Stimulated activated CD8-positive, alpha-beta memory T cell treated with anti-CD3 and anti-CD28 coated beads, Interleukin-4, amount 100 ng/mL, for 4 hours (primary cell): ENCODE data around the gene CCL16.

Experiments
- DNase-seq, 2 donors: peaks; one replicate each; pipeline ENCODE4 v3.0.0-alpha.2; 2020; ENCODE audit warnings: low read depth in 2 of 2, low spot score in 1 of 2

The CCL16 gene

DNA sequence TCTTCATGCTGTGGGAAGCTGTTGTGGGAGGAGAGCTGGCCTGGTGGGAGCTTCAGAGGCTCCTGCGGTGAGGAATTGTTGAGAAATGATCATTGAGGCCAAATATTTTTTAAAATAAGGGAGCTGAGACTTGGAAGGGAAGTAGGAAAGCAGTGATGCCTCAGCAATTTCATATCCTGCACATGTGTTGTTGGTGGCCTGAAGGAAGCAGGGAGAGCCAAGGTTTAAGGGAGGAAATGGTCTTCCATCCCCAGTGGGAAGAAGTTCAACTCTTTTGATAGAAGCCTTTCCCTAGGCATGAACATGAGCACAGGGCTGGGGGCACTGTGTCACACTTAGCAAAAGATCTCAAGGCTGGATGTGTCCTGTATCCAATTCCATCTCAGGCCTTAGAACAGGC lies 5.3 kb upstream of the CCL16 start, which contains the start of gene CCL14:
TSS of gene CCL14 (minus strand) at position 87 of the 400 bp plus-strand sequence. CDS start at position 7, 80 bp downstream.
- no peak for DNase-seq

DNA sequence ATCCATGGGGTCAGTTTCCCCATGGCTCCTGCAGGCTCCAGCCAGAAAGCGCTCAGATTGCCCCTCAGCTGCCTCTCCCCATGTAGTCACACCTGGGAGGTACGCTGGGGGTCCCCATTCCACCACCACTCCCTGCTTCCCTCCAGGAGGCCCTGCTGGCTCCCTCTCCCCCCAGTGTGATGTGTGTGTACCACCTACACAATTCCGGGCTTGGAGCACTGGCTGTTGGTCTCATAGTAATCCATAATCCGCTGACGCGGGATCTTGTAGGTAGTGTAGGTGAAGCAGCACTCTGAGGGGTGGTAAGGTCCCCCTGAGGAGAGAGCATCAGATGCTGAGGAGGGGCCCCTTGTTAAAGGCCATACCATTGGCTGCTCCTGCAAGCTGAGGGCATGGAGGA lies 2.8 kb upstream of the CCL16 start:
- DNase-seq: no peak

- DNase-seq: no peak
Observed at GRCh38 chr17:35982409-35983191, 1.3 kb upstream of the CCL16 start.

- DNase-seq: no peak
Observed at GRCh38 chr17:35981908-35982330, 622 bp upstream of the CCL16 start.

DNA sequence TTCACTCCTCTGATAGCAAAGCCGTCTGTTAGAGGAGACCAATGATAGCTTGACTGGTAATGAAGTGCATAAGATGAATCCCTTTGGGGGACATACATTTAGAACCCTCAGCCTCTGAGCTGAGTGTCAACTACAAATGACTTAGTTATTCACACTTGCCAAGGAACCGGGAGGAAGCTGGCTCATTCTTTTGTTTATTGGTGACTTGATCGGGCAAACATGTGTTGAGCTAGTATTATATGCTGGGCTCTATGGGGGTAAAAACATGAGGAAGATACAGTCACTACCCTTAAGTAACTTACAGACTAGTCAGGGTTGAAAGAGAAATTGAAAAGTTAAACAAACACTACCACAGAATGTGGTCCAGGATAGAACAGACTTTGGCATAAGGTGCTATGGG lies 3.0 kb downstream of the CCL16 start:
- no peak for DNase-seq

- DNase-seq: no peak
Observed at GRCh38 chr17:35977509-35977908, 3.8 kb downstream of the CCL16 start.

DNA sequence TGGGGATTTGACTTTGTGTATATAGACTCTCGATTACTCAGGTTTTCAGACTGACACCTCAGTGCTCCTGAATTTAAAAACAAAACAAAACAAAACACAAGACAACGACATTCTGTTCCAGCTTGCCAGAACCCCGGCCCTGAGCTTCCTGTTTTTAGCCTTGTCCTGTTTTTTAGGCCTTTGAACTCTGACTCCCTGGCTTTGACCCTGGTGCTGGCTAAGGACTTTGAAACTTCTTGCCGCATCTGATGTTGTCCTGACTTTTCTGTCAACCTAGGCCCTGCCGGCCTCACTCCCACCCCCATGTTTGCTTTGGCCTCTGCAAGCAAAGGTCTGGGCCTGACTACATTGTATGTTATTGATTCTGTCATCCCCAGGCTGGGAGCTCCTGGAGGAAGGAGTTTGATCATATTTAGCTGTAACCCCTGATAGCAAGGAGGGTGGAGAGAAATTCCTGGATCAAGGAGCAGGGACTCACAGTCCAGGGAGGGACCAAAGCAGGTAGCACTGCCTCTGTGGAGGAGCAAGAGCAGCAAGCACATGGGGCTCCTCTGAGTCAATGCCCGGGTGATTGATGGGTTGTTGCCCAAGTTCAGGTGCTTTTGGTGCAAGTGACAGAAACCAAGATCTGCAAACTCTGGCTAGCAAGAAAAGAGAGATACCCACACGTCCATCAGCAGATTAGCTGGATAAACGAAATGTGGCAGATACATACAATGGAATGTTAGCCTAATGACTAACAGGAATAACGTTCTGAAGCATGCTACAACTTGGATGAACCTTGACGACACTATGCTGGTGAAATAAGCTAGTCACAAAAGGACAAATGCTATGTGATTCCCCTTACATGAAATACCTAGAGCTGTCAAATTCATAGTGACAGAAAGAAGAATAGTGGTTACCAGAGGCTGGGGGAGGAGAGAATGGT lies 7.7 kb downstream of the CCL16 start:
- no peak for DNase-seq

GRCh38 chr17:35972945-35973332 lies 8.4 kb downstream of the CCL16 start:
- DNase-seq: no peak

DNA sequence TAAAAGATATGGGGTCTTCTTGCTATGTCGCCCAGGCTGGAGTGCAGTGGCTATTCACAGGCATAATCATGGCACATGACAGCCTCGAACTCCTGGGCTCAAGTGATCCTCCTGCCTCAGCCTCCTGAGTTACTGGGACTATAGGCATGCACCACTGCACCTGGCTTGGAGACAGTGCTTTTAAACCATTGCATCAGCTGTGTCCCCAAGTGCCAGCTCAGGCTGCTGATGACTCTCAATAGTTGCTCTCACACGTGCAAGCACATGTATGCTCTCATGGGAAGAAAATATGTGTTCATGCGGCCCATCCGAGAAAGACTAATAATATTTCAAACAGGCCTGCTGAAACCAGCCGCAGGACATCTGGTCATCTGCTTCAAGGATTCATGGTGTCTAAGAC lies 8.8 kb downstream of the CCL16 start:
- DNase-seq: no peak

DNA sequence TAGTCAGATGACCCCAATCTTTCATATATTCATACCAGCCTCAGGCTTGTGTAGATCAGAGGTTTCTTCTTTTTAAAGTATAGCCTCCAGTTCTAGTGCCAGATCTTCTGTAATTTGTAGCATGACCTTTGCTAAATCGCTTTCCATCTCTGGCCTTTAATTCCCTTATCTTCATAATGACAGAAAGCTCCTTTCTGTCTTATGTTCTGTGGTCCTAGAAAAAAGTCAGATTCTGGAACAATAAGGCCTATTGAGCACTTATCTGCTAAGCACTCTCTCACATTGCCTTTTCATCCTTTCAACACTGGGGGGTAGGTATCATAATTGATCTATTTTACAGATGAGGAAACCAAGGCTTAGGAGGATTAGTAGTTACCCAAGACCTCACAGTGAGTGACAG lies 9.2 kb downstream of the CCL16 start:
- DNase-seq: no peak

DNA sequence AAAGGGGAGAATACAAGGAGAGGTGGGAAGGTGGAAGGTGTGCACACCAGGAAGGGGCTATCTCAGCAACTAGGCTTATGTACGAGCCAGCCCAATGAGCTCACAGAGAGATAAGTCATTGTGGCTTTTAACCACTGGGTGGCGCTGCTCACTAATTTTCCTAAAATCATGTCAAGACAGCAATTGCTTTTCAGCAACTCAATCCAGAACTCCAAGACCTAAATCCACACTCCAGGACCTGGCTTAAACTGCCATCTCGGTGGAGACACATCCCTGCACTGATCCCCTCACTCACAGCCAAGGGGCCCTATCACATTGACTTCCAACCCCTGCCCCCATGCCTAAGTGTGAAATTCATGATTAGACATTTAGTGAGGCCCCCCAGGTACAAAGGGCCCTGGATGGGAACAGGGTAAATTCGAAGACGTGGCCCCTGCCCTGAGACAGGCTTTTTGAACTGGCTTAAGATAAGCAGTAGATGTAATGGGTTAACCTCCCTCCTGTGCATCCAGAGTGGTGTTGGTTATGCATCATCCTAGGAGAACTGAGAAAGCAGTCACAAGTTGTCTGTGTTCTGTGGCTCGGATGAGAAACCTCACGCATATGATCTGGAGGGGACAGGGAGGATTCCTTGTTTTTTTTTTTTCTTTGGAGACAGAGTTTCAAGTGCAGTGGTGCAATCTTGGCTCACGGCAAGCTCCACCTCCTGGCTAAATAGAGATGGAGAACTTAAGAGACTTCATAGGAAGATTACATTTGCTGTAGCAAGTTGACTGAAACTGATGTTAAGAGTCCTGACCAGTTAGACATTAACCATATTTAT lies 11.5 kb downstream of the CCL16 start:
- DNase-seq: peak; percentile 47 to 54

DNA sequence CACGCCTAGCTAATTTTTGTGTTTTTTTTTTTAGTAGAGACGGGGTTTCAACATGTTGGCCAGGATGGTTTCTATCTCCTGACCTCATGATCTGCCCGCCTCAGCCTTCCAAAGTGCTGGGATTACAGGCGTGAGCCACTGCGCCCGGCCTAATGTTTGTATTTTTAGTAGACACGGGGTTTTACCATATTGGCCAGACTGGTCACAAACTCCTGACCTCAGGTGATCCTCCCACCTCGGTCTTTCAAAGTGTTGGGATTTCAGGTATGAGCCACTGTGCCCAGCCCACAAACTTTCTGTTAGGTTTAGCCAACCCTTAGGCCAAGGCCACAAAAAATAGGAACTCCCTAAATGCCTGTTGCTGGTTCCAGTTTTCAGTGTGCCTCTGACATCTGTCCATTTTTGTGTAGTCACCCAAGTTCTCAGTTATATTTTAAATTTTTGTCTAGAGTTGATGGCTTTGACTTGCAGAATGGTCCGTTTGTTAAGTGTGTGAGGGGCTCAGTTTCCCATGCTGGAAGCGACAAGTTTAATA lies 12.7 kb downstream of the CCL16 start:
- no peak for DNase-seq

DNA sequence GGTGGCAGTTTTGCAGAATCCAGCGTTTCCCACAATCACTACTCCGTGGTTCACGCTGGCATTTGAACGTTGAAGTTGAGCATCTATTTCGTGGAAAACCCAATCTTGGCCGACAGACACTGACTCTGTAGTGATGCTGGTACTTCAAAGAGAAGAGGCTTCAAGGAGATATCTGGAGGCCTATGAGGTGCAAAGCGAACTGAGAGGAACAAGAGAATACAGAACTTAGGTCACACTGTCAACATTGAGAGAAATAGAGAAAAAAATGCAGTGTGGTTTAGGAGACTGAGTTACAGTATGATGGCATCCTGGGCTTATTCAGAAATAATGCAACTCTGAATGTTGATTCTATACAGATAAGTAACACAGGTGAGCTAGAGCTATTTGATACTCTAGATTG lies 16.0 kb downstream of the CCL16 start:
- DNase-seq: no peak

DNA sequence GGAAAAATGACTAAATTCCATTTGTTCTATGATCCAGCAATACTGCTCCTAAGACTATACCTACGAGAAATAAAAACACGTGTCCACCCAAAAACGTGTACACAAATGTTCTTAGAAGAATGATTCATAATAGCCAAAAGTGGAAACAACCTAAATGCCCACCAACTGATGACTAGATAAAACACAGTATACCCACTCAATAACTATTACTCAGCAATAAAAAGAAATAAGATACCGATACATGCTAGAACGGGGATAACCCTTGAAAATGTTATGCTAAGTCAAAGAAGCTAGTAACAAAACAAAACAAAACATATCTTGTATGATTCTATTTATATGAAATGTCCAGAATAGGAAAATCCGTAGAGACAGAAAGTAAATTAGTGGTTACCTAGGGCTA lies 17.6 kb downstream of the CCL16 start:
- no peak for DNase-seq

DNA sequence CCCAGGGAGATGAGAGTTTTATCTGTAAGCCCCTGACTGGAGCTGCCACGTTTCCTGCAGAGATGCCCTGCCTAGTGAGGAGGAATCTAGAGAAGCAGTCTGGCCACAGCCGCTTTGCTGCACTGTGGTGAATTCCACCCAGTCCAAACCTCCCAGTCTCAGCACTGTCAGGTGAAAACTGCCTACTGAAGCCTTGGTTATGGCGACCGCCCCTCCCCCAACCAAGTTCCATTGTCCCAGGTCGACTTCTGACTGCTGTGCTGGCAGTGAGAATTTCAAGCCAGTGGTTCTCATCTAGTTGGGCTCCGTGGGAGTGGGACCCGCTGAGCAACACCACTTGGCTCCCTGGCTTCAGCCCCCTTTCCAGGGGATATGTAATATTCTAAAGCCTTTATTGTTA lies 27.6 kb downstream of the CCL16 start:
- no peak for DNase-seq

DNA sequence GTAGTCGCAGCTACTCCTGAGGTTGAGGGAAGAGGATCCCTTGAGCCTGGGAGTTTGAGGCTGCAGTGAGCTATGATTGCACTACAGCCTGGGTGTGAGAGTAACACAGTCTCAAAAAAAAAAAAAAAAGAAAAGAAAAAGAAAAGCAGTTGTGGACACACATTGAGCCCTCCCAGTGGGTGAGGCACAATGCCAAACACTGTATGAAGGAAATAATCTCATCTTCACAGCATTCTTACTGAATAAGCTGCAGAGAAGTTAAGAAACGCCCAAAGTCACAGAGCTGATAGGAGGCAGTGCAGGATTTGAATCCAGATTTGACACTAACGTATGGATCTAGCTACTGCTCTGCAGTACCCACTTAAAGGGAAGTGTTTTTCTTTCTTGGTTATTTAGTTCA lies 31.9 kb downstream of the CCL16 start:
- no peak for DNase-seq

- no peak for DNase-seq
Observed at GRCh38 chr17:35948092-35948491, 33.2 kb downstream of the CCL16 start.

DNA sequence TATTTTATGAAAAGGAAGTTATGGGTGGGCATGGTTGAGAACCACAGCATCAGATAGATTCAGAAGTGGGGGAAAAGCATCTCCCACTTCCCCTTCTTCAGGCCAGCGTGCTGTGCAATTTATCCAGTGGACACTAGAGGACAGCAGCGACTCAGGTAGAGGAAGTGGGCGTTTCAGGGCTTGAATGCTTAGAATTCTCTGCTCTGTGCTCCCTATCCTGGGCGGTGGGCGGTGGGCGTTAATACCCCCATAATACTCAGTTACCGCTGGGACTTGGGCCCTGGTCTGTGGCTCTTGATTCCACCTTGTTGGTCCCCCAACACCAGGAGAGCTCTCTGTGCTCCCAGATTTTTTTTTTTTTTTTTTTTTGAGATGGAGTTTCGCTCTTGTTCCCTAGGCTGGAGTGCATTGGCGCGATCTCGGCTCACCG lies 34.1 kb downstream of the CCL16 start:
- DNase-seq: peak in 1 of 2 donors; percentile 13

GRCh38 chr17:35944151-35944550 lies 37.1 kb downstream of the CCL16 start:
- DNase-seq: no peak

GRCh38 chr17:35943537-35943936 lies 37.8 kb downstream of the CCL16 start, which contains the start of gene LYZL6:
Gene LYZL6 (minus strand): TSS chr17:35943713. CDS start chr17:35939356, 4,357 bp downstream.
- DNase-seq: no peak
